Femur (tissue), 1 donor: Measurements from ENCODE around the gene HS1BP3.

ENCODE experiments used
- DNase-seq: peaks from one replicate; pipeline ENCODE4 v3.0.0-alpha.2; 2017

The HS1BP3 gene

DNA sequence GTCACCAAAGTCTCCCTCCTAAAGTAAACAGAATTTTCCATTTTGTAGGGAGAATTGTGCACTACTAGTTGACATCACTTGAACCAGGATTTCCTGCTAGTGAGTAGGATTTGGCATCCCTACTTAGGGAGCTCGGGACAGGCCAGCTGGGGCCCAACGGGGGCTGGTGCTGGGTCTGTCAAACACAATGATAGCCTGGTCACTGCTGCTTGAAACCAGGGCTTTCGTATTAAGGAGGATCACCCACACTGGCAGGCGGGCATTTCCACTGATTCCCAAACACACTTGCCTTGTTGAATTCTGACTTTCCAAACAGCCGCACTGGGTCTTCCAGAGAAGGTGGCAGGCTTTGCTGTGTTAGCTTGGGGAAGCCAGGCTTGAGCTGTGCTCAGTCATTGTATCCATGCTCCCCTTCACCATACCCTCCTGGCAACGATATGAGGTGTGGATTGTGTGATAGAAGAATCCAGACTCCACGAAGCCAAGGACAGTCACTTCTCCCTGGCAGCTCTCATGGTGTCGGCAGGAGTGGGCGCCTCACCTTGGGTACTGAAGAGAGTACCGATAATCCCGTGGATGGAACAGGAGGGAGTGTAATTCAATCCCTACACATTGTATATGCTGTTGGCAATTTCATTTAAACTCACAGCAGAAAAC is 23.5 kb upstream of the HS1BP3 start:
- no peak for DNase-seq

DNA sequence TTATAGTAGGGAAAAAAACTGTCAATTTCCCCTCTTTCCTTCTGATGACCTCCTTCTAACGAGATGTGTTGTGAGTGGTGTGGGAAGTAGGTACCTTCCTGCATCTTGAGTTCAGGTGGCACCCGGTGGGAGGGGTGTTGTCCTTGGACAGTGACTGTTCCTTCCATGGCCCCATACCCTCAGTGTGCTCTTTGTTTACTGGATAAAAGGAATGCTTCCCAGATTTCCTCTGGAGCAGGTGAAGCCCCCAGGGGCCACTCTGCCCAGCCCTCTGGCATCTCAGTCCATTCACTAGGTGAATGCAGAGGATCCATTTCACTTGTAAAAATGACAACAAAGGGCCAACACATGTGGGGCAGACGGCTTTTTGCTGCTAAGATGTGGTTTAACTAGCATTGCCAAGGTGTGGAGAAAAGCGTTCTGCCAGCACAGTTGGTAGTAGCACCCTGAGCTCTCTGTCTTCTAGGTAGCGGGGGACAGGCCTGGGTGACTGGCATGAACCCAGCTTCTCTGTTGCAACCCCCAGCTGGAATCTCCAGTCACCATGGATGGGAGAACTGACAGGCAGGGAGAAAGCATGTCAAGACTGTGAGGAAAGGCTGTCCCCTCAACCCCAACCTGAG is 22.9 kb upstream of the HS1BP3 start:
- DNase-seq = no peak

DNA sequence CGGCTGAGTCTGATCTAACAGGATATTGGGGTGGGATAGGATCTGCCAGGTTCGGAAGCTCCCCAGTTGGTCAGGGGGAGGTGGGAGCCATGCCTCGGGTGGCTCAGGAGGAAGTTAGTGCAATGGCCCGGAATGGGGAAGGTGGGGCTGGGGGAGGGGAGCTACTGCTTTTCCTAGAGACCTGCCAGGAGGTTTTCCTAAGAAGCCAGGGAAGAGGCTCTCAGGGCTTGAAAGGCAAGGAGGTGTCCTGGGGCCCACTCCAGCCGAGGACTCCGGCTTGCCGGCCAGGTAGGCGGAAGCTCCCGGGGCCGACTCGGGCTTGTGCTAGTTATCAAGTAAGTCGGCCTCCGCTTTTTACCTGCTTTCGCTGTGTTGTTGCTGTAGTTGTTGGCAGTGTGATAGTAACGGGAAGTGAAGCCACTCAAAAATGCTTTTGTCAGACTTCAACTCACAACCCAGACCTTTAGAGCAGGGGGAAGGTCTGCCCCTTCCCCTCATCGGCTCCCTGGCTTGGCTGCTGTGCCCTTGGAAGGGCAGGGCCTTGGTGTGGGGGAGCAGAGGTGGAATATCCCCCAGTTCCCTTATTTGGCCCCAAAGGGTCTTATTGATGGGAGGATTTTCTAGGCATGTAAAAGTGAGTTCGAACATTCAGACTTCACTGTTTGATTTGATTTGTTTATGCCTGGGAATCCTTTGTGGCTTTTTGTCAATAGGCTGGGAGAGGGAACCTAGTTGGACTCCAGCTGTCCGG is 21.5 kb upstream of the HS1BP3 start:
- DNase-seq = no peak

DNA sequence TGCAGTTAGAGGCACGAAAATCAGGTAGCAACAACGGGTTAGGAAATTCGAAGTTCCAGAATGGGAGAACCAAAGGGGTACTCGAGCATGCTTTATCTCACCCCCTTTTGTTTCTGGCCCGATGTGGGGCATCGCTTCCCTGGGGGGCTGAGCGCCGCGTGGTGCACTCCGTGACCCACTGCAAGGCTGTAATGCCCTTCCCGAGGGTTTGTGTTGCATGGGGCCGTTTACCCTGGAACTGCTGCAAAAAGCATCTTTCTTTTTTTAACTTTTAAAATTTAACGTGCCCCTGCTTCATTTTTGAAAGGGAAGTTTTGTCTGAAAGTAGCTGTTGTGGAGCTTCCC is 20.8 kb upstream of the HS1BP3 start:
- no peak for DNase-seq

DNA sequence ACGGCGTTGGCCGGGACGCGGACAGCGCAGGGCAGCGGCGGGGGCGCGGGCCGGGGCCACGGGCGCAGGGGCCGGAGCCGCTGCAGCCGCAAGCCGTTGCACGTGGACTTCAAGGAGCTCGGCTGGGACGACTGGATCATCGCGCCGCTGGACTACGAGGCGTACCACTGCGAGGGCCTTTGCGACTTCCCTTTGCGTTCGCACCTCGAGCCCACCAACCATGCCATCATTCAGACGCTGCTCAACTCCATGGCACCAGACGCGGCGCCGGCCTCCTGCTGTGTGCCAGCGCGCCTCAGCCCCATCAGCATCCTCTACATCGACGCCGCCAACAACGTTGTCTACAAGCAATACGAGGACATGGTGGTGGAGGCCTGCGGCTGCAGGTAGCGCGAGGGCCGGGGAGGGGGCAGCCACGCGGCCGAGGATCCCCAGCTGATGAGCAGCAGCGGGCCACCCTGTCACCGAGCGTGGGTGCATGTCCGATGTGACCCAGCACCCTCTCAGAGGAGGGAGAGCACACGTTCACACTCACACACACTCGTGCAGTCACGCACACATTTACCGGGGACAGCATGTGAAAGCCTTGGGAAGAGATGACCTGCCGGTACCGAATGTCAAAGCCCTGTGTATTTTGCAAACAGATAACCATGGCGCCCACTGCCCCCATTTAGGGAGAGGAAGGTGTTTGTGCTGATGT is 20.3 kb upstream of the HS1BP3 start:
- DNase-seq = no peak

DNA sequence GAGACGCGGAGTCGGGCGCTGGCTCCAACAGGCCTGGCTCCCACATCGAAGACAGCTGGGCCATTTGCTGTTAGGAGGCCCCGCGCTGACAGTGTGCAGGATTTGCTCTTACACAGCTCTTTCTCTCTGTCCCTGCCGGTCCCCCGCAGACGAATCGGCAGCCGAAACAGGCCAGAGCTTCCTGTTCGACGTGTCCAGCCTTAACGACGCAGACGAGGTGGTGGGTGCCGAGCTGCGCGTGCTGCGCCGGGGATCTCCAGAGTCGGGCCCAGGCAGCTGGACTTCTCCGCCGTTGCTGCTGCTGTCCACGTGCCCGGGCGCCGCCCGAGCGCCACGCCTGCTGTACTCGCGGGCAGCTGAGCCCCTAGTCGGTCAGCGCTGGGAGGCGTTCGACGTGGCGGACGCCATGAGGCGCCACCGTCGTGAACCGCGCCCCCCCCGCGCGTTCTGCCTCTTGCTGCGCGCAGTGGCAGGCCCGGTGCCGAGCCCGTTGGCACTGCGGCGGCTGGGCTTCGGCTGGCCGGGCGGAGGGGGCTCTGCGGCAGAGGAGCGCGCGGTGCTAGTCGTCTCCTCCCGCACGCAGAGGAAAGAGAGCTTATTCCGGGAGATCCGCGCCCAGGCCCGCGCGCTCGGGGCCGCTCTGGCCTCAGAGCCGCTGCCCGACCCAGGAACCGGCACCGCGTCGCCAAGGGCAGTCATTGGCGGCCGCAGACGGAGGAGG is 19.6 kb upstream of the HS1BP3 start:
- no peak for DNase-seq

DNA sequence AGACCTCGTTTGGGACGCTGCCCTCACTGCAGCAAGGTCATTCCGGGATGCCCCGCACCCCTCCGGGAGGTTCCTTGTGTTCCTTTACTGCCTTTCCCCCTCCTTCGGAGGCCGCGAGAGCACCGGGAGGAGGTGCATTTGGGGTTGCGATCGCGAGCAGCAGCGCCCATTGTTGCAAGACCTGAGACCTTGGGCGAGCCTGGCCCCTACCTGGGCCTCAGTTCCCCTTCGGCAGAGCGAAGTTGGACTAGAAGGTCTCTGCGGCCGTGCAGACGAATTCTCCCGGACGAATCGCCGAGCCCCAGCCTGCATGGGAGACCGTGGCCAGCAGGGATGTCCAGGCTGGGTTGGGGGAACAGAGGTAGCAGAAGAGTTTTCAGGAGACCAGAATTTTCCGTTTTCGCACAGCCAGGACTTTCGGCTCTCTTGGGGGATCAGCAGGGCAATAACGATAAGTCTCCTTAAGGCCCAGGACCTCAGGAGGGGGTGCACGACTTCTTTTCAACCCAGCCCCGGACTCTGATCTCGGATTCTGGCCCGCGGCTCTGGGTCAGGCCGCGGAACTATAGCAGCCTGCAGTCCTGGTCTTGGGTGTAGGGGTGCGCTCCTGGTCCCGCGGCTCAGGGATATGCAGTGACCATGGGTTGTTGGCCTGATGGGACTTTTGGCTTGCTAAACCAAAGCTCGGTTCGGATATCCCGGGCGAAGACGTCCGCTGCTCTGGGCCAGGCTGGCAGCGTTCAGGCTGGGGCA is 18.8 kb upstream of the HS1BP3 start:
- DNase-seq = no peak

DNA sequence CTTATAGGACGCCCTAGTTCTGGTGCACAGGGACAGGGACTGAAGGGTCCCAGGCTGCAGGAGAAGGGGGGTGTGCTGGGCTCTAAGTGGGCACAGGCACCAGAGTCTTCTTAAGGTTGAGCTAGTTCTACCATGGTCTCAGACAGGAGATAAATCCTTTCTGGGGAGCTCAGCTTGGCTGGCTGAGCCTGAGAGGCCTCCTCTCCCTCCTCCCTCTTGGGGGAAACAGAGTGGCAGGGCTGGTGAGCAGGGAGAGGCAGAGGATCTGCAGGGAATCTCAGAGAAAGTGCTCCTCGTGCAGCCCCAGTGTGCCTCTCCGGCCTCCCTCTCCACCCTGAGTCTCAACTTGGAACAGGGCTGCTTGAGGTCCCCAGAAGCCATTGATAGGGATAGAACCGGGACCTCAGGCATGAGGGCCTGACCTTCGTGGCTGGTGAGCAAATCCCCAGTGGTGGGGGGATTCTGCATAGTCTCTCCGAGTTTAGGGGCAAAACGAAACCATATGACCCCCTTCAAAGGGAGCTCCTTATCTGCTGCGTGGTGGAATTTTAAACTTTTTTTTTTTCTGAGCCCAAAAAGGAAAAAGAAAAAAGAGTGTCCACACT is 18.1 kb upstream of the HS1BP3 start:
- DNase-seq = no peak

DNA sequence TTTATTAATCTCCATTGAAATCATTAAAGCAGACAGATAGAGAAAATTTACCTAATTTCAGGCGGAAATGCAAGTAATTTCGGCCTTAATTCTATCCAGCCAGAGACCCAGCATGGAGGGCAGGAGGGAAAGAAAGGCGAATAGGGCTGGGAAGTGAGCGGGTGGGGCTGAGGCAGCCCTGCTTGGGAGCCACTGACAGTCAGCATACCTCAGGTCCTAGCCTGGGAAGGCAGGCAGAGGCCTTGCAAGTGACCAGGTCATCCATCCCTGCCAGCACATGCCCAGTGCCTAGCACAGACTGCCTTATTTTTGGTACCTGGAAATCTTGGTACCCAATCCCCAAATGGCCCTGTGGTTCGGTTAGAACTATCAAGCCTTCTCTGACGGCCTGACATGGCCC is 17.6 kb upstream of the HS1BP3 start:
- DNase-seq = no peak

DNA sequence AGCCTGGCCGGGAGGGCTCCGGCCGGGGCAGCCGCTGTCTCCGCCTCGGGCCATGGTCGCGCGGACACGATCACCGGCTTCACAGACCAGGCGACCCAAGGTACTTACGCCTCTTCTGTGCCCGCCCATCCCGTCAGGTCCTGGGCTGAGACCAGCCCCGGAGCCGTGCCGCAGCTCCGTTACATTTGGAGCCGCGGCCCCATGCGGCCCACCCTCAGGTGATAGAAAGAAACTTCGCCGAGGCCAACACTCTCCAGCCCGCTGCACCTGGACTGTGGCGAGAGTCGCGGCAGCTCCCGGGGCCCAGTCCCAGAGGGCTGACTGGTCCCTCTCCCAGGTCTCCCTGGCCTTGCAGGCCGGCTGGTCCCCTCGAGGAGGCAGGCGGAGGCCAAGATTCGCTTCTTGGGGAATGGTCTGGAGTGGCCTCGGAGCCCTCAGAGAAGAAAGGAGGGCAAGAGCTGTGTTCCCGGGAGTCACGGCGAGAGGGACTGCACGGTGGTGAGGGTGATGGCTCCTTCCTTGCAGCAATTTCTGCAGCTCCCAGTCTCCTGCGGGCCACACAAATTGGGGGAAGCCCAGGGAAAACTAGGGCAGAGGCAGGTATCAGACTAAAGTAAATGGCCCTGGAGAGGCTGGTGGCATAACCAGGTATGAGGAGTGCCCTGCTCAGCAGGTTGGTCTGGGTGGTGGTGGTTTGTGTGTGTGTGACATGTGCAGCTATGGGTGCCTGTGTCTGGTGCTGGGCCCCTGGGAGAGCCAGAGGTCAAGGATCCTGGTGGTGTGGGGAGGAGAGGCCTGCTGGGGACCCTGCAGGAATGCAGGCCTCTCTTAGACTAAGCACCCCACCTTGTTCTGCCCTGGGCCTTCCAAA is 16.9 kb upstream of the HS1BP3 start:
- DNase-seq = no peak

DNA sequence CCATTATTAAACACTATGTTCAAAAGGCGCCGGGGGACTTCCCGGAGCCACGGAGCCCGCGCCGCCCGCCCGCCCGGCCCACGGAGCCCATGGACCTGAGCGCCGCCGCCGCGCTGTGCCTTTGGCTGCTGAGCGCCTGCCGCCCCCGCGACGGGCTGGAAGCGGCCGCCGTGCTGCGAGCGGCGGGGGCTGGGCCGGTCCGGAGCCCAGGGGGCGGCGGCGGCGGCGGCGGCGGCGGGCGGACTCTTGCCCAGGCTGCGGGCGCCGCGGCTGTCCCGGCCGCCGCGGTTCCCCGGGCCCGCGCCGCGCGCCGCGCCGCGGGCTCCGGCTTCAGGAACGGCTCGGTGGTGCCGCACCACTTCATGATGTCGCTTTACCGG is 16.2 kb upstream of the HS1BP3 start:
- no peak for DNase-seq

DNA sequence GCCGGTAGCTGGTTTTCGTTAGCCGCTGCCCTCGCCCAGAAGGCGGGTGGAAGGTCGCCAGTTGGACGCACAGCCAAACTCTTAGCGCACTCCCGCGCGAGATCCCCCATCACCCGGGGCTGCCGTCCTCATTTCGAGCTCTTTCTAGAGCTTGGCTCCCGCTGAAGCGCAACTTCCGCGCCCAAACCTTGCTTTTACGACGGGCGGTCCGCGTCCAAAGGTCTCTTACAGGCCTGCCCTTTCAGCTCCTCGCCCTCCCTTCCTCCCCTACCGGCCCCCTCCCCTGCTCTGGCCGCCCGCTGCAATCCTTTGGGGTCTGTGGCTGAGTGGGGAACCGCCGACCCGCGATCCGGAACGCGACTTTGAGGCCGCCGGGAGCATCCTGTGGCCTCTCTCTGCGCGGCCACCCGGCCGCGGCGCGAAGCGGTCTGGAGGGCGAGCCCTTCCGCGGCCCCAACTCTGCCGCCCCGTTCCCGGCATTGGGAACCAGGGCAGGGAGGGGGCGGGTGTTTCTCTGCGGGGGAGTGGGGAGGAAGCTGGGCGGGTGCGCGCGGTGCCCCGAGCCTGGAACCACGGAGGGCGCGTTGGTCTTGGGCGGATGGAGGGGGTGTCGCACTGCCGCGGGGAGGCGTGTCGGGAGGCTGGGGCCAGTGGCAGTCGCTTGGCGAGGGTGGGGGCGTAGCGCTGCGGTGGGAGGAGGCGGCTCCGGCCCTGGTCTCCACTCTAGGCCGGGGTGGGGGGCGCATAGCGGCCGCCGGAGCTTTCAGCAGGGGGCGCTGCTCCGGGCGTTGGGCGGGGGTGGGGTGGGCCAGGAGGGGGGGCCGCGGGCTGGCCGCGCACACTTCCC is 15.6 kb upstream of the HS1BP3 start, which contains the start of gene GDF7:
Gene GDF7 (plus strand): TSS at position 841 of the 847 bp plus-strand sequence. CDS start 96 bp downstream, outside the sequence.
- peak; percentile 63 for DNase-seq

DNA sequence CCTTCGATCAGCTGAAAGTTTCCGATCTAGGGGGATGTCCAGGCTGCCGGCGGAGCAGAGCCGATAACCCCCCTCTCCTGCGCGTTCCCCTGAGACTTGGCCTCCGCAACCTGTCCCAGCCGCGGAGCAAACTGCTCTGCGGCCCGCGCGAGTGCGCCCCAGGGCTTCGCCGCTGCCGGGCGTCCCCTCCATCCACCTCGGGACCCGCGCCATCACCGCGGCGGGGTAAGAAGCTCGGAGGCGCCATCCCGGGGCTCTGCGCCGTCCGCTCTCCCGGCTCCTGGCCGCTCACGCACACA is 15.1 kb upstream of the HS1BP3 start:
- no peak for DNase-seq

DNA sequence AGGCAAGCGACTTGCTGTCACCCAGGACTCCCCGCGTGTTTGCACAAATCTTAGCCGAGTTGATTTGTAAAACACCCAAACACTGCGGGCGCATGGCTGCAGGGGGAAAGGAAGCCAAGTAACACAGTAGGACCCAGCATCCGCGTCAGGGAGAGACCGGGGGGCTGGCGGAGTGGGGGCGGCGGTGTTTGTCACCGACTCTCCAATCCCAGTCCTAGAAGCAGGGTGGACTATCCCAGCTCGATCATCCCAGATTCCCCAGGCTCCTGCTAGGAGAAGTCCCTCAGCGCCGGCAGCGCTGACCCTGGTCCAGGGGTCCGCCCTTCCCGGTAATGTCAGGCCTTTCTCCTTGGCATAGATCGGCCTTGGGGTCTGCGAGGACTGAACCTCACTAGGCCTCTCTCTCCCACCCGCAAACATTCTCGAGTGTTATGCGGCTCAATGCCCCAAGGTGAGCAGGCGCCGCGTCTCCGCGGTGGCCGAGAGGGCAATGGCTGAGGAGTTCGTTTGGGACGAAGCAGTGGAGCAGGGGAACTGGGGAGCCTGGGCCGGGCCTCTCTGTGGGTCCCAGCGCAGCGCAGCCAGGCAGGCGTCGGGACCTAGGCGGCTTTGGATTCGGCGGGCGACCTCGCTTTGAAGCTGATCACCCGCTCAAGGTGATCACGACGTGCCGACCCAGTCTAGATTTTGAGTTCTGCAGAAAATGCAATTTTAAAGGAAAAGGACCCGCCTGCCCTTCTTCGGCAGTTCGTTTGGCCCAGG is 14.5 kb upstream of the HS1BP3 start:
- no peak for DNase-seq

DNA sequence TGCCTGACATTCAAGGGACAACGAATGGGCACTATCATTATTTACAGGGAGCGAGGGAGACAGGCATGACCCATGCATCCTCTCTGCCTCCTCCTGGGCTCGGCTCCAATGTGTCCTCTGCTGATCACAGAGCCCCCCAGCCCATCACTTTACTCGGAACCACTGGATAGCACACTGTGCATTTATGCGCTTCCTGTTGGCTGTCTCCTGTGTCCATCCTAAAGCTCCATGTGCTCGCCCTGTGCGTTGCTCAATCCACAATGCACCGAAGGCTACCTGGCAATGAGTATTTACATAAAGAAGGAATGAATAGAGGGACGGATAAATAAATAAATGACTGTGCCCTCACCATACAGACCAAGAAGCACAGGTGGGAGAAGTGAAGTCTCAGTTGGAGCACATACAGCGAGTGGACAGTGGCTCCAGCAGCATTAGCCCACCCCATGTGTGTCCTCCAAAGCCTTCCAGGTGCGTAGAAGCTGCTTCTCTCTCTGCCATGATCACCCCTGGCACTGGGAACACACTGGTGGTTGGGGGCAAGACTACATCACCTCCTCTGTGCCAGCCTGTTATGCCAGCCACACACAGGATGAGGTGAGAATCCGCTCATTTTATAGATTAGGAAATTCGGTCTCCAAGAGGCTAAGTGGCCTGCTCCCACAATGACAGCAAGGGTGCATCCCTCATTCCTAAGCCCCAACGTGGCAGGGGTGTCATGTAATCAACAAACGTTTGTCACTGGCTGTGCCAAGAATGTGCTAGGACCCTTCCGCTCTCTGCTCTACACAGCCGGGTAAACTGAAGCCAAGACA is 13.7 kb upstream of the HS1BP3 start:
- DNase-seq = no peak

DNA sequence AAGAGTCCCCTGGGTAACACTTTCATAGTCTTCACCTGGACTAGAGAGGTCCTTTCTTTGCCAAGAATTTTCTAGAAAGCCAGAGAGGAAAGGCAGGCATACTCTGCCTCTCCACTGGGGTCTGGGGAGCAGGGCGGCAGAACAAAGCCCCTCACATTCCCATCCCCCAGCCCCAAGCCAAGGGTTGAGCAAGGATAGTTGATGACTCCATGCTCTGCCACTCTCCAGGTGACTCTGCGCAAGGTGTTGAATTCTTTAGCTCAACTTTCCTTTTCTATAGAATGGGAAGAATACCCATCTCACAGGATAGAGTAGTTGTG is 13.1 kb upstream of the HS1BP3 start:
- peak; percentile 5 for DNase-seq

DNA sequence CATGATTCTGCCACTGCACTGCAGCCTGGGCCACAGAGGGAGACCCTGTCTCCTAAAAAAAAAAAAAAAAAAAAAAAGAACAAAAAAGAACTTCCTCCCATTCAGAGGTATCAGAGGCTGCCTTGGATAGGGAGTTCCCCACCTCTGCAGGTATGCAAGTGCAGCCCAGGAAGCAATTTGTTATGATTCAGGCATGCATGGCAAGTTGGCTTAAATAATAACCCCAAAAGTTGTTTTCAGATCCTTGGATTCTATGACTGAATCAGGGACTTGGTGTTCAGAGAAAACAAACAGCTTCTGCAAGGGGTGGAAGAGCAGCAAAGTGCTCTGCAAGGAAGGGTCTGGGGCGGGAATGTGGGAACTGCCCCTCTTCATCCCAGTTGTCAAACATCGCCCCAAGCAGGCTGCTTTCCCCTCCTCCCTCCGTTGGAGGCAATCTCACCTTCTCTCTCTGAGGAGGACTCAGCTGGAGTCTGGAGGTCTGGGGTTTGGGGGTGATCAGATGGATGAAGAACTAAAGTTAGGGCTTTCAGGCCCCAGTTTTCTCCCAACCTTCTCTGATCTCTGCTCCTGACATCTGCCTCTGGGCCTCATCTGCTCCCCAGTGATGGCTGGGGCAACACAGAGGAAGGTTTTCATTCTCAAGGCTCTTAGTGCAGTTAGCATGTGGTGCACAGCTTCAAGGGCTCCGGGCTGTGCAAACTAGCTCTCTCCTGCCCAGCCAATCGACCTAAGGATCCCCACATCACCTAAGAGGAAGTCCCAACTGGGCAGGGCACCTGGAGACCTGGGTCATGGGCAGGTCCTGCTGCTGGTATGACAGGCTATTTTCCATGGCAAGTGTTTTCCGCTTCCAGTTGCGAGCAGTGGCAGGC is 12.5 kb upstream of the HS1BP3 start:
- DNase-seq = peak; percentile 13
